ENCODE results near the gene RALY.
"Not testable (repeated sequence)": the region's sequence is repeated elsewhere in the genome, so short reads cannot be mapped to it uniquely, and the experiment has no call there.

The RALY gene

GRCh38 chr20:34105978-34106675 is 112.4 kb downstream of the RALY start:
- no peak for DNase-seq (ENCODE audit: low spot score)

GRCh38 chr20:34108616-34109174 is 115.0 kb downstream of the RALY start:
- no peak for DNase-seq (ENCODE audit: low spot score)

- DNase-seq (ENCODE audit: low spot score) = no peak
Observed at GRCh38 chr20:34109442-34109841, 115.7 kb downstream of the RALY start.

- peak; percentile 27 for DNase-seq (ENCODE audit: low spot score)
Observed at GRCh38 chr20:34110025-34110744, 116.5 kb downstream of the RALY start.

- peak; percentile 59 for DNase-seq (ENCODE audit: low spot score)
Observed at GRCh38 chr20:34110745-34111641, 117.3 kb downstream of the RALY start.

GRCh38 chr20:34111702-34112599 is 118.2 kb downstream of the RALY start, which contains the start of gene EIF2S2:
TSS of gene EIF2S2 (minus strand) at chr20:34112243. CDS start at chr20:34112110, 133 bp downstream.
- peak; percentile 100 for DNase-seq (ENCODE audit: low spot score)

- DNase-seq (ENCODE audit: low spot score) = no peak
Observed at GRCh38 chr20:34112600-34113101, 118.9 kb downstream of the RALY start.

GRCh38 chr20:34114809-34115208 is 121.1 kb downstream of the RALY start:
- DNase-seq (ENCODE audit: low spot score) = no peak

GRCh38 chr20:34115232-34115631 is 121.5 kb downstream of the RALY start:
- DNase-seq (ENCODE audit: low spot score) = no peak

- no peak for DNase-seq (ENCODE audit: low spot score)
Observed at GRCh38 chr20:34120213-34120612, 126.5 kb downstream of the RALY start.

- DNase-seq (ENCODE audit: low spot score) = no peak
Observed at GRCh38 chr20:34122274-34122980, 128.7 kb downstream of the RALY start.

- no peak for DNase-seq (ENCODE audit: low spot score)
Observed at GRCh38 chr20:34123309-34123708, 129.6 kb downstream of the RALY start.

GRCh38 chr20:34124469-34125249 is 130.9 kb downstream of the RALY start:
- no peak for DNase-seq (ENCODE audit: low spot score)

- no peak for DNase-seq (ENCODE audit: low spot score)
Observed at GRCh38 chr20:34127792-34128191, 134.1 kb downstream of the RALY start.

- DNase-seq (ENCODE audit: low spot score) = peak; percentile 90
Observed at GRCh38 chr20:34129518-34130162, 135.9 kb downstream of the RALY start.

- DNase-seq (ENCODE audit: low spot score) = no peak
Observed at GRCh38 chr20:34131491-34131890, 137.8 kb downstream of the RALY start.

GRCh38 chr20:34132491-34132890 is 138.8 kb downstream of the RALY start:
- DNase-seq (ENCODE audit: low spot score) = not testable (repeated sequence)

- DNase-seq (ENCODE audit: low spot score) = not testable (repeated sequence)
Observed at GRCh38 chr20:34132943-34133342, 139.2 kb downstream of the RALY start.

GRCh38 chr20:34133365-34133860 is 139.7 kb downstream of the RALY start:
- DNase-seq (ENCODE audit: low spot score) = not testable (repeated sequence)

Measured in hematopoietic multipotent progenitor cell treated with erythropoietin and hydrocortisone succinate and interleukin-3 and kit ligand, for 17 days (in vitro differentiated cells).